Glutamatergic neuron (in vitro differentiated cells): ENCODE results near the gene FSD1. TPM values are rescaled to one million over a fixed set of nuclear protein-coding genes. Genes with fewer than 3 reads are reported as not detected.
A peak's percentile ranks its signal among the peaks of the same experiment; 100 is the strongest.
"Not testable (repeated sequence)": the region's sequence is repeated elsewhere in the genome, so short reads cannot be mapped to it uniquely, and the experiment has no call there.

Source experiments
- DNase-seq: peaks from one replicate; pipeline ENCODE4 v3.0.0; 2022
- H3K27ac Mint-ChIP-seq: one replicate; pipeline ENCODE4 v1.8.0; 2020; ENCODE audit warnings: mild to moderate bottlenecking, mixed read lengths, inconsistent platforms; ENCODE audit not compliant: unreplicated experiment
- H3K27me3 Mint-ChIP-seq: one replicate; pipeline ENCODE4 v1.8.0; 2020; ENCODE audit warnings: mild to moderate bottlenecking, moderate library complexity, mixed read lengths, inconsistent platforms; ENCODE audit not compliant: unreplicated experiment
- H3K36me3 Mint-ChIP-seq: one replicate; pipeline ENCODE4 v1.8.0; 2020; ENCODE audit warnings: mild to moderate bottlenecking, mixed read lengths, inconsistent platforms; ENCODE audit not compliant: unreplicated experiment
- H3K4me1 Mint-ChIP-seq: one replicate; pipeline ENCODE4 v1.8.0; 2020; ENCODE audit warnings: mild to moderate bottlenecking, low read depth, mixed read lengths, inconsistent platforms; ENCODE audit not compliant: unreplicated experiment
- H3K4me3 Mint-ChIP-seq: one replicate; pipeline ENCODE4 v1.8.0; 2020; ENCODE audit warnings: mild to moderate bottlenecking, mixed read lengths, inconsistent platforms; ENCODE audit not compliant: unreplicated experiment
- H3K9me3 Mint-ChIP-seq: one replicate; pipeline ENCODE4 v1.8.0; 2020; ENCODE audit warnings: mild to moderate bottlenecking, moderate library complexity, mixed read lengths, inconsistent platforms; ENCODE audit not compliant: unreplicated experiment
- CTCF ChIP-seq: fragments of 200-600 bp; sonication (generic); IDR thresholded peaks from one replicate; pipeline ENCODE4 v1.5.0; 2021; ENCODE audit not compliant: partially characterized antibody, unreplicated experiment
- total RNA-seq: library from RNA; stranded (reverse); fragmentation: NEBNext Ultra II Directional; extraction: Animal tissue kit (Norgen Biotek cat#: 25700); gene quantifications from one replicate; pipeline ENCODE4 v1.2.1, GENCODE V29; 2021; ENCODE audit not compliant: unreplicated experiment

Gene FSD1
- total RNA-seq, 1 donor from 2014 or later, result 156 TPM

GRCh38 chr19:4328243-4328990, 24.0 kb downstream of the FSD1 start:
- H3K27ac Mint-ChIP-seq, result peak overlapping the region; percentile 28
- peak; percentile 99 for DNase-seq
- H3K27me3 Mint-ChIP-seq, result peaks cover 22% of the 10 kb centered on the region
- H3K9me3 Mint-ChIP-seq, result peaks cover 8% of the 10 kb centered on the region
- H3K4me3 Mint-ChIP-seq, result peak overlapping the region; percentile 81
- no peaks in the 10 kb centered on the region for H3K36me3 Mint-ChIP-seq
- no peak for TF ChIP-seq CTCF
- H3K4me1 Mint-ChIP-seq, result peaks cover 3% of the 10 kb centered on the region

- Mint-ChIP-seq H3K4me3 (peak overlapping the region; percentile 72), H3K27me3 (peaks cover 22% of the 10 kb centered on the region), H3K27ac (peak overlapping the region; percentile 28)
- not testable (repeated sequence) for H3K9me3 Mint-ChIP-seq, DNase-seq, H3K36me3 Mint-ChIP-seq, H3K4me1 Mint-ChIP-seq
These were observed 24.7 kb downstream of the FSD1 start for GRCh38 chr19:4328991-4329681.

- Mint-ChIP-seq H3K4me3 (no peak overlapping the region), H3K27ac (no peak overlapping the region), H3K36me3 (no peaks in the 10 kb centered on the region), H3K4me1 (peaks cover 3% of the 10 kb centered on the region), H3K9me3 (peaks cover 9% of the 10 kb centered on the region), H3K27me3 (peaks cover 22% of the 10 kb centered on the region)
- TF ChIP-seq CTCF, result no peak
- DNase-seq, result no peak
These were observed 25.5 kb downstream of the FSD1 start for GRCh38 chr19:4329858-4330257.

GRCh38 chr19:4334929-4335570, 30.7 kb downstream of the FSD1 start:
- no peak for DNase-seq
- no peak for TF ChIP-seq CTCF
- Mint-ChIP-seq H3K27ac (peak overlapping the region; percentile 29), H3K36me3 (no peaks in the 10 kb centered on the region), H3K27me3 (peaks cover 6% of the 10 kb centered on the region), H3K4me3 (no peak overlapping the region), H3K9me3 (peaks cover 7% of the 10 kb centered on the region), H3K4me1 (peaks cover 6% of the 10 kb centered on the region)

- no peak for DNase-seq
- Mint-ChIP-seq H3K36me3 (no peaks in the 10 kb centered on the region), H3K4me3 (peak overlapping the region; percentile 85), H3K4me1 (peaks cover 9% of the 10 kb centered on the region), H3K27ac (peak overlapping the region; percentile 94), H3K27me3 (peaks cover 11% of the 10 kb centered on the region), H3K9me3 (peaks cover 13% of the 10 kb centered on the region)
- no peak for TF ChIP-seq CTCF
These were observed 33.6 kb downstream of the FSD1 start for GRCh38 chr19:4337906-4338440.
